Stimulated activated CD4-positive, alpha-beta T cell treated with anti-CD3 and anti-CD28 coated beads, Interleukin-4, amount 100 ng/mL, for 4 hours (primary cell): ENCODE data around the gene FAM193A.
"Not testable (repeated sequence)": the region's sequence is repeated elsewhere in the genome, so short reads cannot be mapped to it uniquely, and the experiment has no call there.

Experiments
- DNase-seq, 2 experiments: peaks; one replicate each; pipeline ENCODE4 v3.0.0-alpha.2; 2020

FAM193A gene

DNA sequence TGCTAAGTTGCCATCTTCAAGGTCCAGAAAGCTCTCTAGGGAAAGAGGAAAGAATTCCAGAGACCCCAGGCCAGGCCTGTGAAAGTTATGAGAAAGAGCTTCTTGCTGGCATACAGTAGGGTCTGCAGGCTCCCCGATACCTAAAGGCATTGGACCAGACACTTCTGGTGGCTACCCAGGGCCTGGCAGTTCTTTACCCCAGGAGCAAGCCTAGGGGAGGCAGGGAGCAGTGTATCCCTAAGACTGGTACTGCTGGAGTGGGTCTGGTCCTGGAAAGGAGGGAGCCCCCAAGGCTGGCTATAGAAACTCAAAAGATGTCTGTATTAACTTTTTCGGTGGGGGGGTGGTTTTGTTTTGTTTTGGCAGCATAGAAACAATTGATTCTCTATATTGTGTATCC, 19.8 kb upstream of the FAM193A start:
- no peak for DNase-seq

- DNase-seq, result no peak
These were observed 9.9 kb upstream of the FAM193A start for GRCh38 chr4:2526559-2526958.

GRCh38 chr4:2534904-2535375, 1.5 kb upstream of the FAM193A start:
- DNase-seq, result no peak

DNA sequence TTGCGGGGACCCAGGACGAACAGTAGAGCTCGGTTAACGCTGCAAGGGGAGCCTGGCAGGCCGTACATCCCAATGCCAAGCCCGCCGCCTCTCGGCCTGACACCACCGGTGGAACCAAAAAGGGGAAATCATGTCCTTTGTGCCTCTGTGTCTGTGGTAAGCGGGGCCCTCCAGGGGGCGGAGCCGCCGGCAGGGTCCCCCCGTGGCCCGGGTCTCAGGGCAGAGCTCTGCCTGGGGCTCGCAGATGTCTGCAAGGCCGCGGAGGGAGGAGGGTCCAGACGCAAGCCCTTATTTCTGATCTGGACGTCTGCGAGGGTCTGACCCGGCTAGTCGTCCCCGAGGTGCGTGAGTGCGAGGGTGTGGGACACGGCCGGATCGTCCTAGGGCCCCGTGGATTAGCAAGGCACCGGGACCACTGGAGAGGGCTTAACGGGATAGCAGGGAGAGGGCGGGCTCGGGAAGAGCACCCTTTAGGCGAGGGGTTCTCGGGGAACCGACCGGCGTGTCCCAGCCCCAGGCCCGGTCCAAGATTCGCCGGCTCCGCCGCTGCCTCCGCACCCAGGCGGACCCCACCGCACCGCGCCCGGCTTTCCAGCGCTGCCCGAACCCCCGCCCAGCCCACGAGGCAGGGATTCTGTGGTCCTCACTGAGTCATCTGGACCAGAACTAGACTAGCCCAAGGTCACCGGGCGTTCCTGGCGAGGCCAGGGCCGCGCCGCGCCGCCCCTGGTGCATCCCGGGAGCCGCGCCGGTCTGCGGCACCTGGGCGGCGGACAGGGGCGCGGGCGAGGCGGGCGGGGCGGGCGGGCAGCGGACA, 863 bp upstream of the FAM193A start:
- DNase-seq, result peak; percentile 44 to 45

GRCh38 chr4:2537011-2537830, 774 bp downstream of the FAM193A start:
- DNase-seq, result peak; percentile 44 to 56

GRCh38 chr4:2543580-2544191, 7.2 kb downstream of the FAM193A start:
- not testable (repeated sequence) for DNase-seq

- DNase-seq, result no peak
These were observed 9.0 kb downstream of the FAM193A start for GRCh38 chr4:2545321-2546013.

DNA sequence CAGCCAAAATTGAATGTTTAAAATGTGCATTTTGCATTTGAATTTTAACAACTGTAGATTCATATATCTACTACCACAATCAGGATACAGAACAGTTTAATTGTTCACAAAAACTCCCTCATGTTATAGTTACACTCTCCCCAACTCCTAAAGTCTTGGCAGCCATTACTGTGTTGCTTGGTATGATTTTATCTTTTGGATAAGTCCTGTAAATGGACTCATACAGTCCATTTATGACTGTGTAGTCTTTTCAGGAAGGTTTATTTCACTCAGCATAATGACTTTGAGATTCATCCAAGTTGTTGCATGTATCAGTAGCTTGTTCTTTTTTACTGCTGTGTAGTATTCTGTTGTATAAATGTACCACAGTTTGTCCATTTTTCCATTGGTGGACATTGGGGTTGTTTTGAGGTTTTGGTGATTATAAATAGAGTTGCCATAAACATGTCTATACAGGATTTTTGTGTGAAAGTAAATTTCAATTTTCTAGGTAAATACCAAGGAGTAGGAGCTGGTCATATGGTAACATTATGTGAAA, 9.9 kb downstream of the FAM193A start:
- no peak for DNase-seq

DNA sequence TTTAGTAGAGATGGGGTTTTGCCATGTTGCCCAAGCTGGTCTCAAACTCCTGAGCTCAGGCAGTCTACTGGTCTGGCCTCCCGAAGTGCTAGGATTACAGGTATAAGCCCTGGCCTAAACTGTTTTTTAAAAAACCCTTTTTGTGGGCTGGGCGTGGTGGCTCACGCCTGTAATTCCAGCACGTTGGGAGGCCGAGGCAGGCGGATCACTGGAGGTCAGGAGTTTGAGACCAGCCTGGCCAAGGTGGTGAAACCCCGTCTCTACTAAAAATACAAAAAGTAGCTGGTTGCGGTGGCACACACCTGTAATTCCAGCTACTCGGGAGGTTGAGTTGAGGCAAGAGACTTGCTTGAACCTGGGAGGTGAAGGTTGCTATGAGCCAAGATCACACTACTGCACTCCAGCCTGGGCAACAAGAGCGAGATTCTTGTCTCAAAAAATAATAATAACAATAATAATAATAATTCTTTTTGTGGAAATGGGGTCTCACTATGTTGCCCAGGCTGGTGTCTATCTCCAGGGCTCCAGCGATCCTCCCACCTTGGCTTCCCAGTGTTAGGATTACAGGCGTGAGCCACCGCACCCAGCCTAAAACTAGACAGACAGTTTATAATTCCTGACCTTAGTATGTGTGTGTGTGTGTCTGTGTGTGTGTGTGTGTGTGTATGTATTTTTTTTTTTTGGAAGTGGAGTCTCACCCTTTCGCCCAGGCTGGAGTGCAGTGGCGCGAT, 10.7 kb downstream of the FAM193A start:
- DNase-seq, result not testable (repeated sequence)

- DNase-seq, result no peak
These were observed 14.7 kb downstream of the FAM193A start for GRCh38 chr4:2551118-2551517.

GRCh38 chr4:2552806-2553205, 16.4 kb downstream of the FAM193A start:
- DNase-seq, result no peak

GRCh38 chr4:2558301-2558700, 21.9 kb downstream of the FAM193A start:
- no peak for DNase-seq

GRCh38 chr4:2560167-2560566, 23.7 kb downstream of the FAM193A start:
- no peak for DNase-seq

DNA sequence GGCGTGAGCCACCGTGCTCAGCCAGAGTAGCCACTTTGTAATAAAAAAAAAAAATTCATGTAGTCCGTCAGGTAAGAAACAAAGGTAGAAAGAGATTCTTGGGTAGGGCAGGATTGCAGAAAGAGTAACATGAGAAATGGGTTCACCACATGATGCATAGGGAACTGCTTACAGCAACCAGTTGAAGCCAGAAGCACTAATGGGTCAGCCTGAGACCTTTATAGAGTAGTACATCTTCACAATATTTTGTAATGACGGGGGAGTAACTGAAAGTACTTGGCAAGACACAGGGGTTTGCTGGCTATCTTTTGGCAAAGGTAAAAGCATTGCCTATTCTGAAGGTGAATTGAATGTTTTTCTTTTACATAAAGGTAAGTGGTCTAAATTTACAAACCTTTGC, 29.1 kb downstream of the FAM193A start:
- DNase-seq, result no peak

DNA sequence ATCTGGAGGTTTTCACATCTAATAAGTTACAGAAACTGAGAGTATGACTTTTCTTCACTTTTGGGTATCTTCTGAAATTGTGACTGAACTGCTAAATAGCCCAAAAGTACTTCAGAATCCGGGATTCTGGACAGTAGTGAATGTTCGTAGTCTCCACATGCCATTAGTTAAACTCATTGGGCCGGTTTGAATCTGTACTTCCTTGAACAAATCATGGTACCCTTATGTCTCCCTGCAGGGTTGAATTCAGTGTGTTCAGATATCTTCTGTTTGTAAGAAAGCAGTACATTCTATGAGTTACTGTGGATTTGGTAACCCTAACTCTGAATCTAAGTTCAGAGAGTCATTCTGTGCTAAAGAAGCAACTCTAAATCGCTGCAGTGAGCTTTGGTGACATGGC, 33.6 kb downstream of the FAM193A start:
- no peak for DNase-seq

DNA sequence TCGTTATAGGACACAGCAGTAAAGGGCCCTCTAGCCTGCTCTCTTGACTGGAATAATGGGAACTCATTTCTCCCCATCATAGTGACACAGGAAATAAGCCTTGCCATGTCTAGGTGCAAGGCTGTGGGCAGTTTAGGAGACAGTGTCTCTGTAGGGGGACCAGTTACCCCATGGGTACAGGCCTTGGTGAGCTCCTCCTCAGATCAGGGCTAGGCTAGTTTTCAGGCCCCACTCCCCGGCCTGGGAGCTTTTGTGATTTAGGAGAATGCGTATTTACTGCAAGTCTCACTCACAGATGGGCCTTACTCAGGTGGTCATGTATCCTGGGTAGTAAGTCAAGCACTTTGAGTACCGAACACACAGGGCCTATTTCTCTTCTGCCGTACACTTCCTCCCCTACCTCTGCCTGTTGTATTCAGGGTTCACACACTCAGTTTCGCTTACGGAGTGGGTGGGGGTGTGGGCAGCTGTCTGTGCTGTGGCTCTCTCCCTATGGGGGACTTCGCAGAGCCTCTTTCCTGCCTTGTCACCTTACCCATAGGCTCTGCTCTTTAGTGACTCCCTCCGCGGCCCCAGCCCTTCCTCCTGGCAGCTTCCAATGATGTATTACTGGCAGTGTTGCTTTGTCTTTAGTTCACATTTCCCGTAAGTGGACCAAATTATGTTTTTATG, 34.2 kb downstream of the FAM193A start:
- DNase-seq, result peak; percentile 30 to 70

DNA sequence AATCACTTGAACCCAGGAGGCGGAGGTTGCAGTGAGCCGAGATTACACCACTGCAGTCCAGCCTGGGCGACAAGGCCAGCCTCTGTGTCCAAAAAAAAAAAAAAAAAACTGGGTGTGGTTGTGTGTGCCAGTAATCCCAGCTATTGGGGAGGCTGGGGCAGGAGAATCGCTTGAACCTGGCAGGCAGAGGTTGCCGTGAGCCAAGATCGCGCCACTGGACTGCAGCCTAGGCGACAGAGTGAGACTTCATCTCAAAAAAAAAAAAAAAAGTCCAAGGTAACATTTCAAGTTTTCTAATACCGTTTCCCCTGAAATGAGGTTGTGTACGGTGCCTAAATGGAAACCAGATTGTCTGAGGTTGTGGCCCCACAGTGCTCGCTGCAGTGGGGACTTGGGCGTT, 35.6 kb downstream of the FAM193A start:
- no peak for DNase-seq

DNA sequence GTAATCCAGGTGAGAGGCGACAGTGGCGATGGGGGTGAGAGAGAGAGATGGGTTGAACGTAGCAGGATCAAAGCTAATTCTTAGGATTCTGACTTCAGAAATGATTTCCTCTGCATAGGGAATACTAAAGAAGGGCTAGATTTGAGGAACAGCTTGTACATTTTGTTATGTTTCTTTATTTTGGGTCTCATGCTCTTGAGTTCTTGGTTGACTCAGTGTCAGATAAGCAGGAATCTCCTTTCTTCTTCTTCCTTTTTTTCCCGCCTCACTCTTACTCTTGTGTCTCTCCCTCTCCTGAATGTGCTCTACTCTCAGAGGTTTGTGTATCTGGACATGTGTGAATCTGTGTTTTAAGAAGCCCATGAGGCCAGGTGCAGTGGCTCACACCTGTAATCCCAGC, 36.4 kb downstream of the FAM193A start:
- DNase-seq, result no peak

- DNase-seq, result no peak
These were observed 37.6 kb downstream of the FAM193A start for GRCh38 chr4:2574009-2574408.

GRCh38 chr4:2574863-2575262, 38.4 kb downstream of the FAM193A start:
- DNase-seq, result no peak

GRCh38 chr4:2576290-2576689, 39.8 kb downstream of the FAM193A start:
- no peak for DNase-seq
